MCF 10A (cell line): ENCODE measurements around the gene C17orf67. TPM values are rescaled to one million over a fixed set of nuclear protein-coding genes. Genes with fewer than 3 reads are reported as not detected.
A peak's percentile ranks its signal among the peaks of the same experiment; 100 is the strongest.
"Not testable (repeated sequence)": the region's sequence is repeated elsewhere in the genome, so short reads cannot be mapped to it uniquely, and the experiment has no call there.

Experiments
- BruUV-seq: library from RNA; stranded (reverse); fragments of 400-500 nt; replicated peaks from 2 replicates; lab custom pipeline; 2021; lab: Mats Ljungman, UMichigan
- CTCF ChIA-PET: fragments of 300-600 bp; sonication (Branson Sonifier 250); formaldehyde crosslinking; extraction: SDS; loops from one replicate; lab custom pipeline; 2021; ENCODE audit warnings: antibody characterized with exemption, inconsistent platforms; lab: Yijun Ruan, JAX
- POLR2A ChIA-PET: fragments of 300-600, 350-650 bp; sonication (Branson Sonifier 250); formaldehyde crosslinking; extraction: SDS; loops from one replicate; lab custom pipeline; 2020; ENCODE audit warnings: antibody characterized with exemption, inconsistent platforms; lab: Yijun Ruan, JAX
- DNase-seq: peaks from one replicate; pipeline ENCODE4 v3.0.0-alpha.2; 2018; ENCODE audit not compliant: unreplicated experiment
- H3K27ac Mint-ChIP-seq: one replicate; pipeline ENCODE4 v1.8.0; 2022; ENCODE audit warnings: mild to moderate bottlenecking, low read depth, mixed read lengths; ENCODE audit not compliant: unreplicated experiment
- H3K27me3 Mint-ChIP-seq: one replicate; pipeline ENCODE4 v1.8.0; 2022; ENCODE audit warnings: mixed read lengths; ENCODE audit not compliant: insufficient read depth, unreplicated experiment
- H3K36me3 Mint-ChIP-seq: one replicate; pipeline ENCODE4 v1.8.0; 2022; ENCODE audit warnings: mild to moderate bottlenecking, moderate library complexity, mixed read lengths; ENCODE audit not compliant: insufficient read depth, unreplicated experiment
- H3K4me1 Mint-ChIP-seq: one replicate; pipeline ENCODE4 v1.8.0; 2022; ENCODE audit warnings: mixed read lengths; ENCODE audit not compliant: insufficient read depth, unreplicated experiment
- H3K4me3 Mint-ChIP-seq: one replicate; pipeline ENCODE4 v1.8.0; 2022; ENCODE audit warnings: mild to moderate bottlenecking, moderate library complexity, mixed read lengths; ENCODE audit not compliant: unreplicated experiment
- H3K9me3 Mint-ChIP-seq: one replicate; pipeline ENCODE4 v1.8.0; 2022; ENCODE audit warnings: mixed read lengths; ENCODE audit not compliant: unreplicated experiment
- intact Hi-C: fragments of 100-400 bp; cut with micrococcal nuclease; formaldehyde crosslinking; loops from 2 replicates; pipeline ENCODE4 v1.14.1; 2022
- total RNA-seq: library from RNA; stranded (reverse); gene quantifications from 2 replicates; pipeline ENCODE4 v1.2.3, GENCODE V29; 2022
- TF ChIP-seq, protein P1 (sequence below): fragments of 200-600 bp; IDR thresholded peaks from one replicate; pipeline ENCODE4 v1.8.0; 2022; ENCODE audit warnings: antibody characterized with exemption, mild to moderate bottlenecking; ENCODE audit not compliant: unreplicated experiment

The C17orf67 gene
- total RNA-seq, 1 experiment from 2014 or later = 3.3 TPM

DNA sequence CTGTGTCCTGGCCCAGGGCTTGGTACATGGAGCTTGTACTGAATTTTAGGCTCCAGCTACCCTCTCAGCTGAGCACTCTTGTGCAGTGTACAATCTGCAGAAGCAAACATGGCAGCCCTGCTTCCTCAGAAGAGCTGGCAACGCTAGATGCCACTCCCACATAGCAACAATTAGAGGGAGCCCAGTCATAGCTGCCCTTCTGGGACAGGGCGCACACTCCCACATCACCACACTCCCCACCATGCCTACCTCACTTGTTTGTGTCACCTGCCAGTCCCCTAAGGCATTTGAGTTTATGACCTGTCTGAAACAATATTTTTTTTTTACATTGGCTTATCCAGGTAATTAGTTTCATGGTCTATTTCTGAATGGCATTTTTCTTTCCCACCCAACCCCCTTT, 72.3 kb downstream of the C17orf67 start:
- H3K27ac Mint-ChIP-seq = no peak overlapping the region
- H3K36me3 Mint-ChIP-seq = no peaks in the 10 kb centered on the region
- ChIA-PET CTCF (no interaction called here), POLR2A (no interaction called here)
- H3K4me1 Mint-ChIP-seq = peaks cover 5% of the 10 kb centered on the region
- H3K9me3 Mint-ChIP-seq = no peaks in the 10 kb centered on the region
- H3K27me3 Mint-ChIP-seq = no peaks in the 10 kb centered on the region
- DNase-seq = no peak
- no TSS peak for BruUV-seq
- intact Hi-C loops = no loop called here
- H3K4me3 Mint-ChIP-seq = no peak overlapping the region
- TF ChIP-seq, protein P1, sequence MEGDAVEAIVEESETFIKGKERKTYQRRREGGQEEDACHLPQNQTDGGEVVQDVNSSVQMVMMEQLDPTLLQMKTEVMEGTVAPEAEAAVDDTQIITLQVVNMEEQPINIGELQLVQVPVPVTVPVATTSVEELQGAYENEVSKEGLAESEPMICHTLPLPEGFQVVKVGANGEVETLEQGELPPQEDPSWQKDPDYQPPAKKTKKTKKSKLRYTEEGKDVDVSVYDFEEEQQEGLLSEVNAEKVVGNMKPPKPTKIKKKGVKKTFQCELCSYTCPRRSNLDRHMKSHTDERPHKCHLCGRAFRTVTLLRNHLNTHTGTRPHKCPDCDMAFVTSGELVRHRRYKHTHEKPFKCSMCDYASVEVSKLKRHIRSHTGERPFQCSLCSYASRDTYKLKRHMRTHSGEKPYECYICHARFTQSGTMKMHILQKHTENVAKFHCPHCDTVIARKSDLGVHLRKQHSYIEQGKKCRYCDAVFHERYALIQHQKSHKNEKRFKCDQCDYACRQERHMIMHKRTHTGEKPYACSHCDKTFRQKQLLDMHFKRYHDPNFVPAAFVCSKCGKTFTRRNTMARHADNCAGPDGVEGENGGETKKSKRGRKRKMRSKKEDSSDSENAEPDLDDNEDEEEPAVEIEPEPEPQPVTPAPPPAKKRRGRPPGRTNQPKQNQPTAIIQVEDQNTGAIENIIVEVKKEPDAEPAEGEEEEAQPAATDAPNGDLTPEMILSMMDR = no peak

GRCh38 chr17:56757611-56758010, 76.1 kb downstream of the C17orf67 start:
- POLR2A ChIA-PET, H3K36me3 Mint-ChIP-seq, H3K27ac Mint-ChIP-seq, DNase-seq, CTCF ChIA-PET, BruUV-seq, intact Hi-C loops, H3K4me3 Mint-ChIP-seq, H3K9me3 Mint-ChIP-seq, H3K27me3 Mint-ChIP-seq: not testable (repeated sequence)
- H3K4me1 Mint-ChIP-seq = peaks cover 14% of the 10 kb centered on the region

DNA sequence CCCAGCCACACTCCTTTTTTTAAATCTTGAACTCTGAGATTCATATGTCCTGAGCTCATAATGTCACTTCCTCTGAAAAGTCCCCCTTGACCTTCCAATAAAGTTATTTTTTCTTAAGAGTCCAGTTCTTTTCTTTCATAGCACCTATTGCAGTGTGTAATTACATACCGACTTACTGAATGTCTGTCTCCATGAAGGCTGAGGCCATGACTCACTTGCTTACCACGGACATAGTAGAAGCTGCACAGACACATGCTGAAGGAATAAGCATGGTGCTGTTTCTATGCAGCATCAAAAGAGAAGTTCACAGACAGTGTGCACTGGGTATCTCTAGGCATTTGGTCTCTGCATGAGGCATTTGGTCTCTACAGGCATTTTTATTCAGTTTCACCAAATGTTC, 77.2 kb downstream of the C17orf67 start:
- peak; percentile 68 for DNase-seq
- Mint-ChIP-seq H3K4me1 (peaks cover 14% of the 10 kb centered on the region), H3K9me3 (no peaks in the 10 kb centered on the region), H3K27ac (no peak overlapping the region), H3K4me3 (no peak overlapping the region), H3K27me3 (no peaks in the 10 kb centered on the region), H3K36me3 (no peaks in the 10 kb centered on the region)
- ChIA-PET CTCF (interaction anchor here (0.6 to 0.9 kb wide), 4 partner anchors 24 to 1666 kb away, joined by 3 to 4 read pairs (median 4); no protein-coding TSS in a partner anchor), POLR2A (interaction anchor here (0.6 to 1.4 kb wide), 5 partner anchors 14 to 1094 kb away, joined by 3 to 5 read pairs (median 4); no protein-coding TSS in a partner anchor)
- TF ChIP-seq, protein P1 = no peak
- intact Hi-C loops = no loop called here
- no TSS peak for BruUV-seq

- H3K9me3 Mint-ChIP-seq = no peaks in the 10 kb centered on the region
- intact Hi-C loops = no loop called here
- CTCF ChIA-PET = interaction anchor here (0.8 to 0.9 kb wide), 2 partner anchors 9 to 83 kb away, joined by 3 to 4 read pairs; no protein-coding TSS in a partner anchor
- H3K4me1 Mint-ChIP-seq = peaks cover 14% of the 10 kb centered on the region
- no peaks in the 10 kb centered on the region for H3K27me3 Mint-ChIP-seq
- BruUV-seq = no TSS peak
- POLR2A ChIA-PET = no interaction called here
- no peaks in the 10 kb centered on the region for H3K36me3 Mint-ChIP-seq
- DNase-seq = no peak
- no peak overlapping the region for H3K4me3 Mint-ChIP-seq
- no peak overlapping the region for H3K27ac Mint-ChIP-seq
- TF ChIP-seq, protein P1 = no peak
Observed at GRCh38 chr17:56755310-56755709, 78.4 kb downstream of the C17orf67 start.
